HepG2 (cell line): ENCODE results near the gene PMM2. TPM values are rescaled to one million over a fixed set of nuclear protein-coding genes. Genes with fewer than 3 reads are reported as not detected.

Experiments
- ADNP ChIP-seq: sonication (generic); formaldehyde crosslinking; IDR thresholded peaks from 2 replicates; pipeline ENCODE4 v1.4.0; 2020; ENCODE audit warnings: missing genetic modification reagents
- BRCA1 ChIP-seq: sonication (generic); formaldehyde crosslinking; IDR thresholded peaks from 2 replicates; pipeline ENCODE4 v1.4.0; 2020; ENCODE audit warnings: missing genetic modification reagents
- KDM5B ChIP-seq: sonication (generic); formaldehyde crosslinking; IDR thresholded peaks from 2 replicates; pipeline ENCODE4 v1.4.0; 2020; ENCODE audit warnings: missing genetic modification reagents, mild to moderate bottlenecking, borderline replicate concordance
- MTA1 ChIP-seq: sonication (generic); formaldehyde crosslinking; IDR thresholded peaks from 2 replicates; pipeline ENCODE4 v1.4.0; 2020; ENCODE audit warnings: missing genetic modification reagents, mild to moderate bottlenecking, borderline replicate concordance
- NBN ChIP-seq: fragments of 450-650 bp; conservative IDR thresholded peaks from 2 replicates; pipeline ENCODE4 v1.6.1; 2017
- NFATC3 ChIP-seq: sonication (generic); formaldehyde crosslinking; IDR thresholded peaks from 2 replicates; pipeline ENCODE4 v1.5.1; 2020; ENCODE audit warnings: mild to moderate bottlenecking, missing genetic modification reagents
- RBM39 ChIP-seq: fragments of 200-400 bp; formaldehyde crosslinking; IDR thresholded peaks from one replicate; pipeline ENCODE4 v1.6.1; 2018; ENCODE audit warnings: antibody characterized with exemption, mild to moderate bottlenecking, low read depth, low read length; ENCODE audit not compliant: poor library complexity, severe bottlenecking
- STAT6 ChIP-seq: sonication (generic); formaldehyde crosslinking; IDR thresholded peaks from 2 replicates; pipeline ENCODE4 v1.4.0; 2020; ENCODE audit warnings: missing genetic modification reagents, mild to moderate bottlenecking, borderline replicate concordance
- ZNF33B ChIP-seq: sonication (generic); formaldehyde crosslinking; IDR thresholded peaks from 2 replicates; pipeline ENCODE4 v1.5.1; 2020; ENCODE audit warnings: mild to moderate bottlenecking, missing genetic modification reagents
- ZNF777 ChIP-seq: sonication (generic); formaldehyde crosslinking; IDR thresholded peaks from 2 replicates; pipeline ENCODE4 v1.4.0; 2020; ENCODE audit warnings: missing genetic modification reagents
- polyA plus RNA-seq, 8 experiments: library from polyadenylated mRNA; depleted of rRNA in 3 of 8; stranded (reverse) in 7 of 8; unstranded in 1 of 8; fragments of >200 nt; fragmentation: Illumina TruSeq in 4 of 8; extraction: Trizol in 4 of 8; gene quantifications; 2 replicates each; pipeline versions ENCODE4 v1.2.1 to v1.2.3, GENCODE V29; 2011 to 2016; ENCODE audit warnings: low read depth in 4 of 8, missing spikeins in 1 of 8, mixed read lengths in 1 of 8; ENCODE audit not compliant: insufficient read depth in 1 of 8
- total RNA-seq, 5 experiments: library from RNA; depleted of rRNA; stranded (reverse); fragments of >200 nt; fragmentation: Illumina TruSeq; extraction: Trizol; gene quantifications; 2 replicates each; pipeline ENCODE4 v1.2.3, GENCODE V29; 2016; ENCODE audit warnings: low read depth in 1 of 5
- TF ChIP-seq, protein P1 (sequence below): sonication (generic); formaldehyde crosslinking; IDR thresholded peaks from 2 replicates; pipeline ENCODE4 v1.5.1; 2020; ENCODE audit warnings: missing genetic modification reagents, mild to moderate bottlenecking, borderline replicate concordance
- TF ChIP-seq, protein P2 (sequence below): sonication (generic); formaldehyde crosslinking; IDR thresholded peaks from 2 replicates; pipeline ENCODE4 v1.5.0; 2020; ENCODE audit warnings: missing genetic modification reagents
- TF ChIP-seq, protein P3 (sequence below): sonication (generic); formaldehyde crosslinking; IDR thresholded peaks from 2 replicates; pipeline ENCODE4 v1.4.0; 2020; ENCODE audit warnings: missing genetic modification reagents
- TF ChIP-seq, protein P4 (sequence below): sonication (generic); formaldehyde crosslinking; IDR thresholded peaks from 2 replicates; pipeline ENCODE4 v1.5.0; 2020; ENCODE audit warnings: missing genetic modification reagents

Gene PMM2
- total and polyA plus RNA-seq, 2 of the 13 experiments (the other 11 are each of a cell fraction or from before 2014, with no cell fraction given) = 52.2 to 93.7 TPM

GRCh38 chr16:8880839-8881510 is 83.3 kb downstream of the PMM2 start (continued):
- TF ChIP-seq, protein P1, sequence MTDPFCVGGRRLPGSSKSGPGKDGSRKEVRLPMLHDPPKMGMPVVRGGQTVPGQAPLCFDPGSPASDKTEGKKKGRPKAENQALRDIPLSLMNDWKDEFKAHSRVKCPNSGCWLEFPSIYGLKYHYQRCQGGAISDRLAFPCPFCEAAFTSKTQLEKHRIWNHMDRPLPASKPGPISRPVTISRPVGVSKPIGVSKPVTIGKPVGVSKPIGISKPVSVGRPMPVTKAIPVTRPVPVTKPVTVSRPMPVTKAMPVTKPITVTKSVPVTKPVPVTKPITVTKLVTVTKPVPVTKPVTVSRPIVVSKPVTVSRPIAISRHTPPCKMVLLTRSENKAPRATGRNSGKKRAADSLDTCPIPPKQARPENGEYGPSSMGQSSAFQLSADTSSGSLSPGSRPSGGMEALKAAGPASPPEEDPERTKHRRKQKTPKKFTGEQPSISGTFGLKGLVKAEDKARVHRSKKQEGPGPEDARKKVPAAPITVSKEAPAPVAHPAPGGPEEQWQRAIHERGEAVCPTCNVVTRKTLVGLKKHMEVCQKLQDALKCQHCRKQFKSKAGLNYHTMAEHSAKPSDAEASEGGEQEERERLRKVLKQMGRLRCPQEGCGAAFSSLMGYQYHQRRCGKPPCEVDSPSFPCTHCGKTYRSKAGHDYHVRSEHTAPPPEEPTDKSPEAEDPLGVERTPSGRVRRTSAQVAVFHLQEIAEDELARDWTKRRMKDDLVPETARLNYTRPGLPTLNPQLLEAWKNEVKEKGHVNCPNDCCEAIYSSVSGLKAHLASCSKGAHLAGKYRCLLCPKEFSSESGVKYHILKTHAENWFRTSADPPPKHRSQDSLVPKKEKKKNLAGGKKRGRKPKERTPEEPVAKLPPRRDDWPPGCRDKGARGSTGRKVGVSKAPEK (CRISPR knock-in tag) = no peak
- 0 out of 2 replicates have a peak, but pooled peaks have one; percentile 11 for TF ChIP-seq ZNF33B (CRISPR knock-in tag)
- TF ChIP-seq KDM5B (CRISPR knock-in tag) = no peak
- TF ChIP-seq, protein P2, sequence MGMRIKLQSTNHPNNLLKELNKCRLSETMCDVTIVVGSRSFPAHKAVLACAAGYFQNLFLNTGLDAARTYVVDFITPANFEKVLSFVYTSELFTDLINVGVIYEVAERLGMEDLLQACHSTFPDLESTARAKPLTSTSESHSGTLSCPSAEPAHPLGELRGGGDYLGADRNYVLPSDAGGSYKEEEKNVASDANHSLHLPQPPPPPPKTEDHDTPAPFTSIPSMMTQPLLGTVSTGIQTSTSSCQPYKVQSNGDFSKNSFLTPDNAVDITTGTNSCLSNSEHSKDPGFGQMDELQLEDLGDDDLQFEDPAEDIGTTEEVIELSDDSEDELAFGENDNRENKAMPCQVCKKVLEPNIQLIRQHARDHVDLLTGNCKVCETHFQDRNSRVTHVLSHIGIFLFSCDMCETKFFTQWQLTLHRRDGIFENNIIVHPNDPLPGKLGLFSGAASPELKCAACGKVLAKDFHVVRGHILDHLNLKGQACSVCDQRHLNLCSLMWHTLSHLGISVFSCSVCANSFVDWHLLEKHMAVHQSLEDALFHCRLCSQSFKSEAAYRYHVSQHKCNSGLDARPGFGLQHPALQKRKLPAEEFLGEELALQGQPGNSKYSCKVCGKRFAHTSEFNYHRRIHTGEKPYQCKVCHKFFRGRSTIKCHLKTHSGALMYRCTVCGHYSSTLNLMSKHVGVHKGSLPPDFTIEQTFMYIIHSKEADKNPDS = no peak
- TF ChIP-seq, protein P3, sequence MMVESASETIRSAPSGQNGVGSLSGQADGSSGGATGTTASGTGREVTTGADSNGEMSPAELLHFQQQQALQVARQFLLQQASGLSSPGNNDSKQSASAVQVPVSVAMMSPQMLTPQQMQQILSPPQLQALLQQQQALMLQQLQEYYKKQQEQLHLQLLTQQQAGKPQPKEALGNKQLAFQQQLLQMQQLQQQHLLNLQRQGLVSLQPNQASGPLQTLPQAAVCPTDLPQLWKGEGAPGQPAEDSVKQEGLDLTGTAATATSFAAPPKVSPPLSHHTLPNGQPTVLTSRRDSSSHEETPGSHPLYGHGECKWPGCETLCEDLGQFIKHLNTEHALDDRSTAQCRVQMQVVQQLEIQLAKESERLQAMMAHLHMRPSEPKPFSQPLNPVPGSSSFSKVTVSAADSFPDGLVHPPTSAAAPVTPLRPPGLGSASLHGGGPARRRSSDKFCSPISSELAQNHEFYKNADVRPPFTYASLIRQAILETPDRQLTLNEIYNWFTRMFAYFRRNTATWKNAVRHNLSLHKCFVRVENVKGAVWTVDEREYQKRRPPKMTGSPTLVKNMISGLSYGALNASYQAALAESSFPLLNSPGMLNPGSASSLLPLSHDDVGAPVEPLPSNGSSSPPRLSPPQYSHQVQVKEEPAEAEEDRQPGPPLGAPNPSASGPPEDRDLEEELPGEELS (CRISPR knock-in tag) = no peak
- no peak for TF ChIP-seq ZNF777
- TF ChIP-seq STAT6 (CRISPR knock-in tag) = 0 out of 2 replicates have a peak, but pooled peaks have one; percentile 19
- TF ChIP-seq, protein P4, sequence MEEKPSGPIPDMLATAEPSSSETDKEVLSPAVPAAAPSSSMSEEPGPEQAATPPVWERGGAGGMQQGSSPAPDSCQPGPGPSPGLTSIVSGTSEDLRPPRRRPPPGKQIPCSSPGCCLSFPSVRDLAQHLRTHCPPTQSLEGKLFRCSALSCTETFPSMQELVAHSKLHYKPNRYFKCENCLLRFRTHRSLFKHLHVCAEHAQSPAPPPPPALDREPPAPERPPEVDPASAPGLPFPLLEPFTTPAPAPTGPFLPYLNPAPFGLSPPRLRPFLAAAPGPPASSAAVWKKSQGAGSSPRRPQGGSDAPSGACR (CRISPR knock-in tag) = no peak
- no peak for TF ChIP-seq ADNP
- TF ChIP-seq BRCA1 (CRISPR knock-in tag) = no peak
- TF ChIP-seq RBM39 = no peak
- TF ChIP-seq NBN = no peak
- no peak for TF ChIP-seq NFATC3 (CRISPR knock-in tag)
- TF ChIP-seq MTA1 (CRISPR knock-in tag) = no peak
